ELF-1 (cell line): ENCODE results near the gene ZNF157.
"Not testable (repeated sequence)": the region's sequence is repeated elsewhere in the genome, so short reads cannot be mapped to it uniquely, and the experiment has no call there.

Experiments used
- DNase-seq: peaks from one replicate; pipeline ENCODE4 v3.0.0-alpha.2; 2016; ENCODE audit warnings: low read depth, low spot score

Gene ZNF157

GRCh38 chrX:47370278-47370677 is at the start of gene ZNF157:
ZNF157 (plus strand) TSS chrX:47370578; CDS start chrX:47370669, 91 bp downstream.
- no peak for DNase-seq

- DNase-seq: peak; percentile 96
Observed at GRCh38 chrX:47321386-47321785, 49.0 kb upstream of the ZNF157 start.

GRCh38 chrX:47321823-47322371 is 48.5 kb upstream of the ZNF157 start:
- DNase-seq: peak; percentile 92

DNA sequence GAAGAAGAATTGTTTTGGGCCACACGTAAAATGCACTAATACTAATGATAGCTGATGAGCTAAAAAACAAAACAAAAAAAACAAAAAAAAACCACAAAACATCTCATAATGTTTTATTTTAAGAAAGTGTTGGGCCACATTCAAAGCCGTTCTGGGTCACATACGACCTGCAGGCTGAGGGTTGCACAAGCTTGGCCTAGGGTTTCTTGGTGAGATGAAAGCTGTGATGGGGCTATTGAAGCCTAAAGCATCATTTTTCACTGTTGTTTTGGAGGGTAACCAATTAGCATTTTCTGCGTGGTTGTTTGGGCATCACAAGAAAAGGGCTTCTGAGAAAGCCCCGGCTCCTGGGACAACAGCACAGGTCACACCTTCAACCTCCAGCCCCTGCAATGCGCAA is 42.5 kb upstream of the ZNF157 start:
- no peak for DNase-seq

DNA sequence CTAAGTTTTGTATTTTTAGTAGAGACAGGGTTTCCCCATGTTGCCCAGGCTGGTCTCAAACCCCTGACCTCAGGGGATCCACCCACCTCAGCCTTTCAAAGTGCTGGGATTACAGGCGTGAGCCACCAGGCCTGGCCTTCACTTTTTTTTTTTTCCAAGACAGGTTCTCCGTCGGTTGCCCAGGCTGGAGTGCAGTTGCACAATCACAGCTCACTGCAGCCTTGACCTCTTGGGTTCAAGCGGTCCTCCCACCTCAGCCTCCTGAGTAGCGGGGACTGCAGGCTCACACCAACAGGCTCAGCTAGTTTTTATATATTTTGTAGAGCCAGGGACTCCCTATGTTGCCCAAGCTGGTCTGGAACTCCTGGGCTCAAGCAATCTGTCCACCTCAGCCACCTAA is 37.6 kb upstream of the ZNF157 start:
- not testable (repeated sequence) for DNase-seq

GRCh38 chrX:47351706-47352105 is 18.7 kb upstream of the ZNF157 start:
- DNase-seq: no peak

GRCh38 chrX:47358387-47359065 is 11.9 kb upstream of the ZNF157 start:
- no peak for DNase-seq

DNA sequence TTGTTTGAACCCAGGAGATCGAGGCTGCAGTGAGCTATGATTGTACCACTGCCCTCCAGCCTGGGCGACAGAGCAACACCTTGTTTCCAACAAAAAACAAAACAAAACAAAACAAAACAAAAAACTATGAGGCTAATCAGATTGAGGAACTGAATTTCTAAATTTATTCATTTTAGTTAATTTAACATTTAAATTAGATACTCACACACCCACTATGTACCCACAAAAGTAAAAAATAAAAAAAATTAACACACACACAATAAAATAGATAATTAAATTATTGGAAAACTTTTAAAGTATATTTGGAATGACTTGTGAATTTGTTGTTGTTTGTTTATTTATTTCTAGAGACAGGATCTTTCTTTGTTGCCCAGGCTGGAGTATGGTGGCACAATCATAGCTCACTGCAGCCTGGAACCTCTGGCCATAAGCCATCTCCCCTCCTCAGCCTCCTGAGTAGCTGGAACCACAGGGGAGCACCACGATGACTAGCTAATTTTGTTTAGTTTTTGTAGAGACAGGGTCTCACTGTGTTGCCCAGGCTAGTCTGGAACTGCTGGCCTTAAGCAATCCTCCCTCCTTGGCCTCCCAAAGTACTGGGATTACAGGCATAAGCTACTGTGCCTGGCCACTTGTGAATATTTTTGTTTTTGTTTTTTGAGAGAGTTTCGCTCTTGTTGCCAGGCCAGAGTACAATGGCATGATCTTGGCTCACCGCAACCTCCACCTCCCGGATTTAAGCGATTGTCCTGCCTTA is 9.8 kb upstream of the ZNF157 start:
- no peak for DNase-seq

GRCh38 chrX:47361538-47362511 is 8.6 kb upstream of the ZNF157 start:
- DNase-seq: peak; percentile 98

DNA sequence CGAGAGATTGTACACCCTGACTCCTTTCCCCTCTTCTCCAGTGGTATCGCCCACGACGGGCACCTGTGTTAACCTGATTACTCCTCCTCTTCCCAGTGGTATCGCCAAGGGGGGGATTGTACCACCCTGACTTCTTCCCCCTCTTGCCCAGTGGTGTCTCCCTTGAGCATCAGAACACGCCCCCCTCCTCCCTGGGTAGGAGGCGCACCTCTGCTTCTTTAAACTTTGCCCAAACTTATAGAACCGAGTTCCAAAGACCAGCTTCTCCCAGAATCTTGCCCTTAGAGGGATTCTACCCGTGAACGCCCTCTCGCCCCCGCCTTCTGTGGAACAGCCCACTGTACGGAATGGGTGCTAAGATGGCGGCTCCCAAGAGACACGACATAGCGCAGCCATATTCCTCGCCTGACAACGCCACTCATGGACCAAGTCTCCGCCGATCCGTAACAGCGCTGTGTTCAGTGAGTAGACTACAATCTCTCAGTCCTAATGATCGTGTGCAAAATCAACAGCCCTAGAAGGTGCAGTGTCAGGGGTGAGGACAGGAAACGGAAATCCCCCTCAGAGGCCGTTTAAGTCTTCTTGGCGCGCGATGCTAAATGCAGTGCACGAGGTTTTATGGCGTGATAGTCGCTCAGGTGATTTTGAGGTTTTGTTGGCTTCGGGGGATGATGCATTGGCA is 4.2 kb upstream of the ZNF157 start:
- peak; percentile 92 for DNase-seq

DNA sequence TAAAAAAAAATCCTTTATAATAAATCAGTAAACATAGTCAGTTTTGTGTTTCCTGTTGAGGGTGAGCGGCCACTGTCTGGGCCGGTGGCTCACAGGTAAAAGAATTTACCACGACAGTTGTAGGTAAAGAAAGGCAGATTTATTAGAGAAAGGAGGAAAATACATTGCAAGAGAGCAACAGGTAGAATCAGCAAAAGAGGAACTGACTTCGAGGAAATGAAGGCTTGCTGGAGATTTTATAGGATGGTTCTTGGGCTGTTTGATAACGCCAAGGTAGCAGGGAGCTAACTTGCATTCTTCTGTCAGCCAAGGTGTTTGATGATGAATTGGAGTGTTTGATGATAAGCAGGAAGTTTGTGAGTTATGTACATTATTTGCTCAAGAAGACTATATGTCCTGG is 2.8 kb downstream of the ZNF157 start:
- no peak for DNase-seq

DNA sequence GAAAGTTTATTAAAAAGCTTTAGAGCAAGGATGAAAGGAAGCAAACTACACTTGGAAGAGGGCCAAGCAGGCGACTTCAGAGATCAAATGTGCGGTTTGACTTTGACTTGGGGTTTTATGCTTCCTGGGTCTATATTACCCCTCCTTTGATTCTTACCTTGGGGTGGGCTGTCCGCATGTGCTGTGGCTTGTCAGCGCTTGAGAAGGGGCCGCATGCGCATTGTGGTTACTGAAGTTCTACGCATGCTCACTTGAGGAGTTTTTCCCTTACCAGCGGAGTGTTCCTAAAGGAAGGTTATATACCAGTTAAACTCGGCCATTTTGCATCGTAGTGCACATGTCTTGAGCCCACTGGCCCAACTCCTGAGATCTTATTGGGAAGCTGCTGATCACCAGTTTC is 9.9 kb downstream of the ZNF157 start:
- no peak for DNase-seq

- not testable (repeated sequence) for DNase-seq
Observed at GRCh38 chrX:47380837-47381236, 10.5 kb downstream of the ZNF157 start.

GRCh38 chrX:47384502-47384901 is 14.1 kb downstream of the ZNF157 start:
- peak; percentile 66 for DNase-seq

DNA sequence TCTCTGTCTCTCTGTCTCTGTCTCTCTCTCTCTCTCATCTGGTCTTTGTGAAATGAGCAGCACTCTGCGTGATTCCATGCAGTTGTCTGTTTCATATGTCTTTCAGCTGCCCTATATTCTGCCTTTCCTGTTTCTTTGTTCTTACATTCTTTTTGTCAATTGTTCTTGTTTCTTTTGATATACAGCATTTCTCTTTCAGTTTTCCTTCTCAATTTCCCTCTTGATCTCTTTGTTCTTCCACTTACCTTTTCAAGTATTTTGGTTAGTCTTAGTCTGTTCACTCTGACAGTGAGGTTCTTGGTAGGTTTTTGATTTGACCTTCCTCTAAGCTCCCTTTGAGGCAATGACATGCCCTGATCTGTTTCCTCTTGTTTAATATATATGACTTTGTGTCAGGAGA is 20.4 kb downstream of the ZNF157 start:
- no peak for DNase-seq

GRCh38 chrX:47413179-47413594 is 42.8 kb downstream of the ZNF157 start:
- DNase-seq: no peak

DNA sequence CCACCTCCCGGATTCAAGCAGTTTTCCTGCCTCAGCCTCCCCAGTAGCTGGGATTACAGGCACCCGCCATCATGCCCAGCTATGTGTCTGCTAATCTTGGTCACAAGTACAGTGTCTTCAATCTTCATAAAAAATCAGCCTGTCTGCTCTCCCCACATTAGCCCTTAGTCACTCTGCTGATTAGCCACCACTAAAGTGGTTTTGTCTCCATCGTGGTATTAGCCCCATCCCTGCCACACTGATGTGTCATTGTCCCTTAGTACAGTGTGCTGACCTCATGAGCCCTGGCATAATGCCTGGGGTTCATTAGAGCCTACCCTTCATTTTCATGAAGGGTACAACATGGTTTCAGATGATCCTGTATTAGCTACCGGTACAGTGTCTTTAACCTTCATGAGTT is 49.9 kb downstream of the ZNF157 start:
- no peak for DNase-seq

- DNase-seq: no peak
Observed at GRCh38 chrX:47420962-47421361, 50.6 kb downstream of the ZNF157 start.

DNA sequence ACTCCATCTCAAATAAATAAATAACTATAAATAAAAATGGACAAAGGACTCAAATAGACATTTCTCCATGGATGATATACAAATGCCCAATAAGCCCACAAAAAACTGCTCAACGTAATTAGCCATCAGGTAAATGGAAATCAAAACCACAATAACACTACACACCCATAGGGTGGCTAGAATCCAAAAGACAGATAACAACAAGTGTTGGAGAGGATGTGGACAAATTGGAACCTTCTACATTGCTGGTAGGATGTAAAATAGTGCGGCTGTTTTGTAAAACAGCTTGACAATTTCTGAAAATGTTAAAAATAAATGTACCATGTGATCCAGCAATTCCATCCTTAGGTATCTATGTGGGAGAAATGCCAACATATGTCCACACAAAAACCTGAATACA is 52.1 kb downstream of the ZNF157 start:
- no peak for DNase-seq

- DNase-seq: no peak
Observed at GRCh38 chrX:47430925-47431324, 60.5 kb downstream of the ZNF157 start.

DNA sequence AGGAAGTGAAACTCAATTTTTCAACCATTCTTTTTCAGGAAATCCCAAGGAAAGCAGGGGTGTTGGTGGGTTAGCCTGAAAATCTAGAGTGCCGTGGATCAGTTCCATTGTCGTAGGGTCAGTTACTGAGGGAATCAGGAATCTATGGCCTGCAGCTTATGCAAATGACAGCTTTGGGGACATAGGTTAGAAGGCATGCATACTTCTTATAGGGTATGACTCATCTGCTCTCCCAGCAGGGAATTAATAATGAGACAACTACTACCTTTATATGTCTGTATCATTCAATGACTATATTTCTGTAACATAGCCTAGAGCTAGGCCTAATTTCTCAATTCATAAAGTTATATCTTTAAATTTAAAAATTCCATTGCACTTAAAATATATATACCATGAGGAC is 76.1 kb downstream of the ZNF157 start:
- DNase-seq: no peak
